Vagina (tissue), 2 donors: ENCODE results near the gene RANGAP1. TPM values are rescaled to one million over a fixed set of nuclear protein-coding genes. Genes with fewer than 3 reads are reported as not detected.

Experiments
- DNase-seq, 2 donors: peaks; one replicate each; pipeline ENCODE4 v3.0.0-alpha.2; 2017; ENCODE audit errors: extremely low spot score in 2 of 2
- H3K27ac ChIP-seq: fragments of 200-600 bp; sonication (generic); one replicate; pipeline ENCODE4 v1.5.1; 2019
- H3K27me3 ChIP-seq: fragments of 200-600 bp; sonication (generic); one replicate; pipeline ENCODE4 v1.5.1; 2019
- H3K36me3 ChIP-seq, 2 donors: fragments of 200-600 bp; sonication (generic); one replicate each; pipeline ENCODE4 v1.5.1; 2017 to 2019
- H3K4me1 ChIP-seq: fragments of 200-600 bp; sonication (generic); one replicate; pipeline ENCODE4 v1.5.1; 2019
- H3K4me3 ChIP-seq, 2 donors: fragments of 200-600 bp; sonication (generic); 1 replicate in 1 of 2; 2 replicates in 1 of 2; pipeline ENCODE4 v1.5.1; 2016 to 2019
- H3K9me3 ChIP-seq: fragments of 200-600 bp; sonication (generic); one replicate; pipeline ENCODE4 v1.5.1; 2019
- POLR2A ChIP-seq, 2 donors: fragments of 450-650 bp; IDR thresholded peaks; one replicate each; pipeline ENCODE4 v1.6.1; 2017; ENCODE audit warnings: antibody characterized with exemption in 2 of 2, mild to moderate bottlenecking in 2 of 2, moderate library complexity in 2 of 2
- POLR2AphosphoS5 ChIP-seq, 2 donors: sonication (generic); formaldehyde crosslinking; IDR thresholded peaks; one replicate each; pipeline ENCODE4 v1.9.0; 2017; ENCODE audit warnings: antibody characterized with exemption in 2 of 2, mild to moderate bottlenecking in 2 of 2, low read depth in 1 of 2; ENCODE audit not compliant: insufficient read depth in 1 of 2
- intact Hi-C: fragments of 100-400 bp; cut with DNase I; formaldehyde crosslinking; loops from one replicate; pipeline ENCODE4 v1.15.1; 2023
- total RNA-seq: library from RNA; depleted of rRNA; stranded (reverse); fragments of >200 nt; gene quantifications from one replicate; pipeline ENCODE4 v1.2.3, GENCODE V29; 2016
- TF ChIP-seq, protein P1 (sequence below), 3 experiments: fragments of 450-650 bp in 2 of 3; fragments of 200-600 bp in 1 of 3; sonication (generic) in 1 of 3; IDR thresholded peaks; one replicate each; pipeline ENCODE4 v1.5.1; 2017 to 2019; ENCODE audit warnings: antibody characterized with exemption in 3 of 3, mild to moderate bottlenecking in 2 of 3, moderate library complexity in 2 of 3

RANGAP1 gene
- total RNA-seq, 1 donor from 2014 or later, result 45.7 TPM

DNA sequence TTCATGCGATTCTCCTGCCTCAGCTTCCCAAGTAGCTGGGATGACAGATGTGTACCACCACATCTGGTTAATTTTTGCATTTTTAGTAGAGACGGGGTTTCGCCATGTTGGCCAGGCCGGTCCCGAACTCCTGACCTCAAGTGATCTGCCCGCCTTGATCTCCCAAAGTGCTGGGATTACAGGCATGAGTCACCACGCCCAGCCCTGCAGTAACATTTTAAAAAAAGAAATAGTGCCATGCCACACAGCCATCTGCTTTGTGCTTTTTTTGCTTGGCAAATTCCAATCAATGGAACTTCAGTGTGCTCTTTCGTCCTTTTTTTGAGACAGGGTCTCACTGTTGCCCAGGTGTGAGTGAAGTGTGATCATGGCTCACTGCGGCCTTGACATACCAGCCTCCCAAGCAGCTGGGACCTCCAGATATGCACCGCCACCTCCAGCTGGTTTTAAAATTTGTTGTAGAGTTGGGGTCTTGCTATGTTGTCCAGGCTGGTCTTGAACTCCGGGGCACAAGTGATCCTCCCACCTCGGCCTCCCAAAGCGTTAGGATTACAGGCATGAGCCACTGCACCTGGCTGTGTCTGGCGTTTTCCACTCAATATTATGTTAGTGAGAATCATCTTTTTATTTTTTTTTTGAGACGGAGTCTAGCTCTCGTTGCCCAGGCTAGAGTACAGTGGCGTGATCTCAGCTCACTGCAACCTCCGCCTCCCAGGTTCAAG, 43.4 kb downstream of the RANGAP1 start:
- Histone ChIP-seq H3K4me1 (peaks cover 10% of the 10 kb centered on the region), H3K27ac (no peak overlapping the region), H3K27me3 (no peaks in the 10 kb centered on the region), H3K36me3 (peaks cover 0 to 11% of the 10 kb centered on the region in 2 donors), H3K4me3 (no peak overlapping the region), H3K9me3 (no peaks in the 10 kb centered on the region)
- intact Hi-C loops, result no loop called here
- TF ChIP-seq, protein P1, sequence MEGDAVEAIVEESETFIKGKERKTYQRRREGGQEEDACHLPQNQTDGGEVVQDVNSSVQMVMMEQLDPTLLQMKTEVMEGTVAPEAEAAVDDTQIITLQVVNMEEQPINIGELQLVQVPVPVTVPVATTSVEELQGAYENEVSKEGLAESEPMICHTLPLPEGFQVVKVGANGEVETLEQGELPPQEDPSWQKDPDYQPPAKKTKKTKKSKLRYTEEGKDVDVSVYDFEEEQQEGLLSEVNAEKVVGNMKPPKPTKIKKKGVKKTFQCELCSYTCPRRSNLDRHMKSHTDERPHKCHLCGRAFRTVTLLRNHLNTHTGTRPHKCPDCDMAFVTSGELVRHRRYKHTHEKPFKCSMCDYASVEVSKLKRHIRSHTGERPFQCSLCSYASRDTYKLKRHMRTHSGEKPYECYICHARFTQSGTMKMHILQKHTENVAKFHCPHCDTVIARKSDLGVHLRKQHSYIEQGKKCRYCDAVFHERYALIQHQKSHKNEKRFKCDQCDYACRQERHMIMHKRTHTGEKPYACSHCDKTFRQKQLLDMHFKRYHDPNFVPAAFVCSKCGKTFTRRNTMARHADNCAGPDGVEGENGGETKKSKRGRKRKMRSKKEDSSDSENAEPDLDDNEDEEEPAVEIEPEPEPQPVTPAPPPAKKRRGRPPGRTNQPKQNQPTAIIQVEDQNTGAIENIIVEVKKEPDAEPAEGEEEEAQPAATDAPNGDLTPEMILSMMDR (IDR thresholded peaks at IDR 0.05), result no peak
- TF ChIP-seq POLR2A (IDR thresholded peaks at IDR 0.05) (no peak), POLR2AphosphoS5 (IDR thresholded peaks at IDR 0.05; ENCODE audit: insufficient read depth in 1 of 2, low read depth in 1 of 2) (no peak)
- DNase-seq, result no peak

DNA sequence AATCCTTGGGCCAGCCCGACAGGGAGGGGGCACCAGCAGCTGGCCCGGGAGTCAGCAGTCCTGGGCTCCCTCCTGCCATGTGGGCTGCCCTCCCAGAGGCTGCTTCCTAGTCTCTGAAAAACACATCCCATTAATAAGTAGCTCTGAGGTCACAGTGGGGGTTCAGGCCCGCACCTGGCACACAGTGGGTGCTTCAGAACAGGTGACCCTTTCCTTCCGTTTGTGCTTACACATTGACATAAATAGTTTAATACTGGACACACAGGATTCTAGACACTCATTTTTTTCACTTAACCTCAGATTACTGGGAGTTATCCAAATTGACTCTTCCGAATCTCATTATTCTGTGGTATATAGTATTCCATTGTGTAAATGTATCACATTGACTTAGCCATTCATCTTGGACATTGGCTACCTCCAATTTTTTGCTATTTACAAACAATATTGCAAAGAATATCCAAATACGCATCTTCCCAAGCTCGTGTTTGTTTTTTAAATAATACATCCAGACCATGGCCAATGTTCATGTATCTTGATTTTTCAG, 44.8 kb downstream of the RANGAP1 start:
- Histone ChIP-seq H3K36me3 (peaks cover 0 to 3% of the 10 kb centered on the region in 2 donors), H3K4me3 (no peak overlapping the region), H3K9me3 (no peaks in the 10 kb centered on the region), H3K27me3 (no peaks in the 10 kb centered on the region), H3K27ac (no peak overlapping the region), H3K4me1 (peaks cover 23% of the 10 kb centered on the region)
- TF ChIP-seq POLR2AphosphoS5 (IDR thresholded peaks at IDR 0.05; ENCODE audit: insufficient read depth in 1 of 2, low read depth in 1 of 2) (no peak), POLR2A (IDR thresholded peaks at IDR 0.05) (no peak)
- TF ChIP-seq, protein P1 (IDR thresholded peaks at IDR 0.05), result no peak
- intact Hi-C loops, result no loop called here
- DNase-seq, result no peak

DNA sequence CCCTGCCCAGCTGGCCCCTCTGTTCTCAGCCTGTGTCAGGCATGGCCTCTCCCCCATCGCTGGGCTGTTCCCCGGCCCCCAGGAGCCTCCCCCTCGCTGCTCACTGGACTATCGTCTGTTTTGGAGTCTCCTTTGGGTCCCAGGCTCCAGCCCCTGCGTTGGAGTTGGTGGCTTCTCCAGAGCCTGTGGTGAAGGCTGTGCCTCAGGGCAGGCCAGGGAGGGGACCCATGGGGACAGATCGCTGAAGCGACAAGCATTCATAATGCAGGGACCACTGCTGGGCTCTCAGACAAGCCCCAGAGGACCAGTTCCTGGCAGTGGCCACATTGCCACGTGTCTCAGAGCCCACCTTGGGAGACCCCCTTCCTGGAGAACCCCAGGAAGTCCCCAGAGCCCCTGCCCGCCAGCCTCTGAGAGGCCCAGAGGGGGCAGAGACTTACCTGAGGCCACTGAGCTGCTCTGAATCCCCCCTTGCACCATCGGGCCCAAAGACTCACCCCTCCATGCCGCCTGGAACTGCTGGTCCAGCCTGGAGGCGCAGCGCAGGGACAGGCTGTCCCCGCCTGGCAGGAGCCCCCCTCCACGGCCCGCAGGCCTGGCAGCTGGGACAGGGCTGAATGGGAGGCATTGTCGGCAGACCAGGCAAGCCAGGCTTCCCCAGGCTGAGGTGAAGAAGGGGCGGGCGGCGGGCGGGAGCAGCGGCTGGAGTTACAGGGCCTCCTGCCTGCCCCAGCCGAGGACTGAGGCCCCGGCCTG, 45.4 kb downstream of the RANGAP1 start, which contains the start of gene CHADL:
TSS of gene CHADL (minus strand) at position 555 of the 756 bp plus-strand sequence. CDS start at position 505, 50 bp downstream.
- peaks cover 23% of the 10 kb centered on the region for H3K4me1 ChIP-seq
- H3K36me3 ChIP-seq, result no peaks in the 10 kb centered on the region
- H3K9me3 ChIP-seq, result no peaks in the 10 kb centered on the region
- DNase-seq, result no peak
- no peak for TF ChIP-seq POLR2A (IDR thresholded peaks at IDR 0.05)
- H3K27me3 ChIP-seq, result no peaks in the 10 kb centered on the region
- intact Hi-C loops, result no loop called here
- H3K27ac ChIP-seq, result no peak within 1 kb of the TSS
- no peak within 1 kb of the TSS for H3K4me3 ChIP-seq

DNA sequence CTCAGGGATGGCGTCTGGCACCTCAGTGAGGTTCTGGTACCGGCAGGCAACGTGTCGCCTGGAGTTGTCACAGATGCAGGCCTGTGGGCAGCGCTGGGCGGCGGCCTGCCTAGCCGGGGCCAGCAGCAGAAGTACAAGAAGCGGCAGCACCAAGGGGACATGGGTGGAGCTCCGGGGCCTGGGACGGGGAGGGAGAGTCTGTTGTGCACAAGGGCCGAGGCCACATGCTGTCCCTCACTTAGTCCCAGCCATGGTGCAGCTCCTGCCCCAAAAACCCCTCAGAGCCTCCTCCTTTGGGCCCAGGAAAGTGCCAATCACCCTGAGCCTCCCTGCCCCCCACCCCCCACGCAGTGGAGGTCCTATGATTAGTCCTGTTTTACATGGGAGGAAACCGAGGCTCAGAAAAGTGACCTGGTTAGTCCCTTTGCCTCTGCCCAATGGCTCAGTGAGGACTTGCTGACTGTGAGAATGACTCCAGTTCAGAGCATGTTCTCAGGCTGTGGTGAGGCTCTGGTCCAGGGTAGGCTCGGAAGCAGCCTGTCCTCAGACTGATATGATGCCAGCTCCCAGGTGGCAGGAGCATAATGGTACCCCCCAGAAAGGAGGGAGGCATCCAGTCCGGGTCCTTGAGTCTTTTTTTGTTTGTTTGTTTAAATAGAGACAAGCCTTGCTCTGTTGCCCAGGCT, 46.4 kb downstream of the RANGAP1 start:
- peaks cover 23% of the 10 kb centered on the region for H3K4me1 ChIP-seq
- no peaks in the 10 kb centered on the region for H3K9me3 ChIP-seq
- DNase-seq, result no peak
- H3K4me3 ChIP-seq, result no peak overlapping the region
- H3K36me3 ChIP-seq, result no peaks in the 10 kb centered on the region
- no peak for TF ChIP-seq POLR2A (IDR thresholded peaks at IDR 0.05)
- TF ChIP-seq, protein P1 (IDR thresholded peaks at IDR 0.05), result no peak
- TF ChIP-seq POLR2AphosphoS5 (IDR thresholded peaks at IDR 0.05; ENCODE audit: insufficient read depth in 1 of 2, low read depth in 1 of 2), result no peak
- H3K27ac ChIP-seq, result no peak overlapping the region
- intact Hi-C loops, result no loop called here
- no peaks in the 10 kb centered on the region for H3K27me3 ChIP-seq
